ENCODE data around the gene GDF2.
A peak's percentile ranks its signal among the peaks of the same experiment; 100 is the strongest.

The GDF2 gene

GRCh38 chr10:47294057-47294456, 28.2 kb upstream of the GDF2 start:
- no peak for DNase-seq

DNA sequence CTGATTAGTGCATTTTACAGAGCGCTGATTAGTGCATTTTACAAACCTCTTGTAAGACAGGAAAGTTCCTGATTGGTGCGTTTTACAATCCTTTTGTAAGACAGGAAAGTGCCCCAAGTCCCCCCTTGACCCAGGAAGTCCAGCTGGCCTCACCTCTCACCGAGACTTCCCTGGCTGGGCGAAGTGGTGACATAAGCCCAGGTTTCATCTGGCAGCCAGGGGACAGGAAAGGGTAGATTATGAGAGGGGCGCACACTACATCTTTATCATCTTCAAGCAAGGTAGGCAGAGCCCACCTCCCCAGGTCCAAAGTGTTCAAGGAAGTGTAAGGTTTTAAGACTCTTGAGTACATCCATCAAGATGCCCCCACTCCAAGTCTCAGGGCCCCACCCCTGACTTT, 27.8 kb upstream of the GDF2 start:
- no peak for DNase-seq

- DNase-seq = no peak
Measured at GRCh38 chr10:47295411-47295810, 26.8 kb upstream of the GDF2 start.

DNA sequence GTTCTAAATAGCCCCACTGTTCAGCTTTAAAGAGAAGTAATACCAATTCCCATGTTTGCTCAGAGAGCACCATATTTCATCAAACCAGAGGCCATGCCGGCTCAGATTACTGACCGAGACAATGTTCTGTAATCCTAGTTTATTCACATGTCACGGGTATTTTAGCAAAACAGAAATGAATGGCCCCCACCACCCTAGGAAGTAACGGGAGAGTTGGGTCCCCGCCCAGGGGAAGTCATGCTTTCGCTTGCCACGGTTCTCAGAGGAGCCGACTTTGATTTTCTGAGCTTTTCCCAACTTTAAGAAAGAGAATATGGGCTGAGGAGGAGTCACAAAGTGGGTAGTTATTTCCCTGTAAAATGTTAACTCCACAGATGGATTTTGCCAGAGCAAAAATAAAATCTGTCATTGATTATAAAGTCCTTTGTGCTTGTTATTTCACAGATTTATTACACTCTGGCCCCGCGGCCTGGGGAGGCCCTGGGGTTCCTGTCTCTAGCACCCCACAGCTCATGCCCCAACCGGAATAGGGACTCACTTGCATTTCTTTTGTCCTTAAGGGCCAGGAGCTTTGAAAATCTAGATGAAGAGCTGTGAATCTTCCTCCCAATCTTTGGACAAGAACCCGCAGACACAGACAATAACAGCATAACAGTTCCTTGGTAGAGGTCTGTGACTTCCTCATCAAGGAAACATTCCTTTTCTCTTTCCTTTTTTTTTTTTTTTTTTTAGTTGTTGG, 25.9 kb upstream of the GDF2 start:
- no peak for DNase-seq

DNA sequence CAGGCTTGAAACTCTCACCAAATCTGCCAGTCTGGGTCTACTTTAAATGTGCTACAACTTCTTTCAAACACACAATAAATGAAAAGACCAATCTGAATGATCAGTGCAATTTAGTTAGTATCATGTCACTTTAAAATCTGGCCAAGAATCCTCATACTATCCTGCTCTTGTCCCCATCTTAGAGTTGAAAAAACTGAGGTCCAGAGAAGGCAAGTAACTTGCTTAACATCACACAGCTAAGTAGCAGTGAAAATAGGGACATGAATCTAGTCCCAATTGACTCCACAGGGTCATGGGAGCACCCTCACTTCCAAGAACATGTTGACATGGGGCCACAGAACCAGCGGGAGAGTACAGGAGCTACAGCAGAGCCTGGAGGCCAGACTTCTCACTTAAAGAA, 25.3 kb upstream of the GDF2 start:
- no peak for DNase-seq

DNA sequence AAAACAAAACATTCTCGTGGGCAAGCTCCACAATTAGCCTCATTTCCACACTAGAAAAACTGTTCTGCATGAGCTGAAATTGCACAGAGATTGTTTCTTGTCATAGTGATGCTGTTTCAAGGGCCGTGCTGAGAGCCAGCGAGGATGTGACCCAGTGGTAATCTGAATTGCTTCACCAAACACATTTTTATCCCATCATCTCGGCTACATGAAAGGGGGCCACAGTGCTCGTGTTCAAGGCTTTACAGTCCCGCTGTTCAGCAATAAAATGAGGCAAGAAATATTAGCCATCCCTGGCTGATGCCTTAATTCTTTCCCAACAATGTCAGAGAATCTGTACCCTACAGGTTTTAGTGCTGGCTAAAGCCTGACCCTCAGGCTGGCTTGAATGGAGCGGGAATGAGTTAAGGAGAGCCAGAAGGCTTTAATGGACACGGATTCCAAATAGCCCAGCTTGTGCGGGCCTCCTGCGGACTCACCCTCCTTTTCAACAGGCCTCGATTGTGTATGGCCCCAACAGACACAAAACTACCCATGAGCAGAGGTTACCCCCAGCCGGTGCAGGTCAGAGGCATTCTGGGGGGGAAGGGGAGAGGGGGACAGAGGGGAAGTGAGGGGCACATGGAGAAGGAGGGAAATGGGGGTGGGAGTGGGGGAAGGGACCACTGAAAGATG, 24.3 kb upstream of the GDF2 start:
- DNase-seq = no peak

DNA sequence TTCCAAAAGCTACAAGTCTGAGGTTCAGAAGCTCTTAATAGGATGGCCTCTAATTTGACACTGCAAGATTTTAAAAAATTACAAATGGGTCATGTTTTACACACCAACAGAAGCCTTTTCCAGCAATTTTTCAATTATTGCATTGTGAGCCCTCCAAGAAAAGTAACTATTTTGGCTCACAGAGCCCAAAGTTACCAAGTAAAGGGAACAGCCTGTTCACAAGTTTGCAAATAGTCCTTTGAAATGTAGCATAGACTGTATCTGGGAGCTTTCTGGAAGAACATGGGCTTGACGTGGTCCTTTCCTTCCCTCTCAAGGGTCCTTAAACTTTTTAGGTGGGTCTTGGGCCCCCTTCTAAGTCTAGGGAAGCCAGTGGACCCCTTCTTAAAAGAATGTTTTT, 23.5 kb upstream of the GDF2 start:
- DNase-seq = no peak

DNA sequence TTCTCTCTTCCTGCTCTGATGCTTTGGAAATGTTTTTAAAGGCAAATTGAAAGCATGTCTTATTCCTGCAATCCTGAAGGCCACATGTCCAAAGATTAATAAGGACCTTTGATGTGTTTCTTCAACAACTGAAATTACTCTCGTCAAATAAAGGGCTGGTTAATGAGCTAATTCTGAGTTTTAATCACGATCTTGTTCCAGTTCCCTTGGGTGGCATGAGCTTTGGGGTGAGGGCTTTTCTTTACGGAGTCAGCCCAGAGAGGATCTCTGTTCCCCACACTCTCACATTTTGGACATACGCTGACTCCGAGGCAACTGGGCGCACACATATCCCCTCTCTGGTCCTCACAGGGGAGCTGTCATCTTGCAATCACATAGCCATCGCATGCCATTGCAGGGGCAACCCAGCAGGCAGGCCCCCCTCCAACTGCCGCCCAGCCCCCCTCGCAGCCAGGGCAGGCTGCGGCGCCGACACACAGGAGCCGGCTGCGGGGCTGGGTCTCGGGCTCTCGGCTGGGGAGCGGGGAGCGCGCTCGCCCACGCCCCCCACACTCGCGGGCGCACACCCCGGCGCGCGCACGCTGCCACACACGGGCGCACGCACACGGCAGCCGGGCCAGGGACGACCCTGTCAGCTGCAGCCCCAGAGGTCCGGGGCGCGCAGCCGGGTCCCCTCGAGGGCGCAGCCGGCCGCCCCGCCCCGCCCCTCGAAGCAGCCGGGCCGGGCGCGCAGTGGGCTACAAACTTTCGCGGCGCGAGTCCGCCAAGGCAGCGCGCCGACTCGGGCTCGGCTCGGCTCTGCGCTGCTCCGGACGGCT, 22.4 kb upstream of the GDF2 start, which contains the start of gene GDF10:
GDF10 (plus strand) TSS at position 587 of the 818 bp plus-strand sequence. CDS start 455 bp downstream, outside the sequence.
- no peak for DNase-seq

DNA sequence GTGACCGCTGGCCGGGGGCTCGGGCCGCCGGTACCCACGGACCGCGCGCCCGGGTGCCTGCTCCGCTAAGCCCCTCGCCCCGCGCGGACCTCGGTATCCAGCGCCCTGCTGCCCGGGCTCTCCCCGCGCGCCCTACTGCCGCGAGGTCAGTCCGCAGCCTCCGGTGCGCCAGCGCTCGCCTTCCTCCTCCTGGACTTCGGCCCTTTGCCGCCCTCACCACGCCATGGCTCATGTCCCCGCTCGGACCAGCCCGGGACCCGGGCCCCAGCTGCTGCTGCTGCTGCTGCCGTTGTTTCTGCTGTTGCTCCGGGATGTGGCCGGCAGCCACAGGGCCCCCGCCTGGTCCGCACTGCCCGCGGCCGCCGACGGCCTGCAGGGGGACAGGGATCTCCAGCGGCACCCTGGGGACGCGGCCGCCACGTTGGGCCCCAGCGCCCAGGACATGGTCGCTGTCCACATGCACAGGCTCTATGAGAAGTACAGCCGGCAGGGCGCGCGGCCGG, 21.8 kb upstream of the GDF2 start:
- no peak for DNase-seq

DNA sequence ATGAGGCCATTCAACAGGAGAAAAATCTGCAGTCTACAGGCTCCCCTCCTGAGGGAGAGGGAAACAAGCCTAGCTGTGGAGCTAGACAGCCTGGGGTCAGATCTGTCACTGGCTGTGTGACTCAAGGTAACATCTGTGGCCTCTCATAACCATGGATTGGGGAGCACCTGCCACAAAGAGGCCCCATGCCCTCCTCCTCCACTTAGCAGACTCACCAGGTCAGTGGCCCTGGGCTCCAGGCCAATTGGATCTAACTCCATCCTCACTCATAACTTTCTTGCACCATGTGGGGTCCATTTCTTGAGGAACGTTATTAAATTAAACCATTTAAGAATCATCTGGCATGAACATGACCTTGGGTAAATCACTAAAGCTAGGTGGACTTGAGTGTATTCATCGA, 20.4 kb upstream of the GDF2 start:
- DNase-seq = no peak

GRCh38 chr10:47303105-47303504, 19.1 kb upstream of the GDF2 start:
- no peak for DNase-seq

- DNase-seq = no peak
Measured at GRCh38 chr10:47303866-47304265, 18.4 kb upstream of the GDF2 start.

DNA sequence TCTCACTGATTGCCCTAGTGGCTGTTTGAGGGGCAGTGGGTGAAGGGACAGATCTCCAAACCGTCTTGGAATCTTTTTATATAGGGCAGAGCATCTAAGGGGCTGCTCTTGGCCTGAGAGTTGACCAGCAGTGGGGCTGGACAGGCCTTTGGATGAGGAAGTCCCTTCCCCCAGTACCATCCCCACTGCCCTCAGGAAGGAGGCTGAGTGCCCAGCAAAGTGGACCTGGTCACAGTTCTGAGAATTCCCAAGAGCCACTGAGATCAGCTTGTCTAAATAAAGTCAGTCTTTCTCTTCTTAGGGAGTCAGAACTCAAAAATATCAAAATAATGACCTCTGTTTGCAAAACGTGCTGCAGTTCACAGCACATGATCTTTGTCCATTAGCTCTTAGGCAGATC, 16.7 kb upstream of the GDF2 start:
- DNase-seq = no peak

GRCh38 chr10:47306387-47307210, 15.7 kb upstream of the GDF2 start:
- DNase-seq = no peak

GRCh38 chr10:47307381-47307780, 14.9 kb upstream of the GDF2 start:
- DNase-seq = no peak

GRCh38 chr10:47308775-47309174, 13.5 kb upstream of the GDF2 start:
- DNase-seq = no peak

- DNase-seq = no peak
Measured at GRCh38 chr10:47309408-47310089, 12.7 kb upstream of the GDF2 start.

- DNase-seq = no peak
Measured at GRCh38 chr10:47310090-47310505, 12.2 kb upstream of the GDF2 start.

DNA sequence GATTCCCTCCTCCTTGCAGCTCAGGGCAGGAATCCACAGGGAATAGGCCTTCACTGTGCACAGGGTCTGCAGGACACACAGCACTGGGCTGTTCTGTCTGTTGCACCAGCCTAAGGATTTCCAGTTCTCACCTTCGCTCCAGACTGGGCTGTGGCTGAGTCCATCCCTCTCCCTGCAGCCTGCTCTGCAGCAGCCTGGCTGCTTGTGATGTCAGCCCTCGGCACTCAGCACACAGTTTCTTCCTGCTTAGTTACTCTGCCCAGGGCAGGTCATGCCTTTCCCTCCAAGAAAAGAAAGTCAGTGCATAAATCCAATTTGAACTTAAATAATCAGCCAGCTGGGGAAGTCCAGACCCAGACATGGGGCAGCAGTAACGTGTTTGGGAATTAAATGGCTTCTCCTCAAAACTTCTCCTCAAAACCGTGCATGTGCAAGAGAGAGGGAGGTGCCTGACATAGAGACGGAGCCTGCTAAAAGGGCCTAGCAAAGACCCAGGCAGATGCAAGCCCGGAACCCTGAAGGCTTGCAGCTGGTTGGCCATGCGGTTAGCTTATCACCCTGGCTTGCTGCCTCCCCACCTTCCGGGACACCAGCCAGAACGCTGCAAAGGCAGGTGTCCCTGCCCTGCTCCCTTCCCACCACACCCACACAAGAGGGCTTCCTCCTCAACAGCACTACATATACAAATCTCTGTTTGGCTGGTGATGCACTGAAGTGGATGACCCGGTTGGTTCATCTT, 10.9 kb upstream of the GDF2 start:
- peak; percentile 51 for DNase-seq

DNA sequence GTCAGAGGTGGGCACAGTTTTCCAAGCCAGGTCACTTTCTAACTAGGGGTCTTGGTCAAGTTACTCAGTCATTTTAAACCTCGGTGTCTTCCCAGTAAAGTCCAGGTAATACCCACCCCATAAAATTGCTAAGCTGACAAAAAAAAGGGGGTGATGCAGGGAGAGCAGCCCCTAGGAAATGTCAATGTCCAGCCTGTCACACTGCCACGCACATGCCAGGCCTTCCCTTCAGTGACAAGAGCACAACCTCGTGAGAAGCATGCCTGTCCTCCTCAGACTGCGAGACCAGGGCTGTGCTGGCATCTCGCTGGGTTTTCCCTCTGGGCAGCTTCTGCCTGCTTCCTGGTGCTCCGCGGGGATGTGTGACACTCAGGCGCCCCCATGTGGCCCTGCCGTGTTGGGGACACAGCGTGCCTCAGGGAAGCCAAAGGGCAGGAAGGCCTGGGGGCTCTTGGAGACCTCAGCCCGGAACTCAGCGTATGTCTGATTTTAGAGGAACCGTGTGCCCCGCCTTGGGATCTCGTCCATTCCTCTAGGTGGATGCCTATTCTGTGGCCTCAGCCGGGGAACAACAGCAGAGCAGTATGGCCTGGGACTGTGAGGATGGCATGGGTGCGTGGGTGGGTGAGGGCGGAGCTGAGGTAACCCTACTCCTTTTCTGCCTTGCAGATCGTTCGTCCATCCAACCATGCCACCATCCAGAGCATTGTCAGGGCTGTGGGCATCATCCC, 10.2 kb upstream of the GDF2 start:
- peak; percentile 83 for DNase-seq

GRCh38 chr10:47312663-47312995, 9.6 kb upstream of the GDF2 start:
- no peak for DNase-seq
